H1 (cell line): Measurements from ENCODE around the gene BPIFB3. TPM values are rescaled to one million over a fixed set of nuclear protein-coding genes. Genes with fewer than 3 reads are reported as not detected.

Source experiments
- ASH2L ChIP-seq: fragments of 200-600, 300-600 bp; sonication (generic); IDR thresholded peaks from one replicate; pipeline ENCODE4 v1.7.1; 2017; ENCODE audit warnings: low read length
- BACH1 ChIP-seq: IDR thresholded peaks from 2 replicates; pipeline ENCODE4 v1.6.1; 2012; ENCODE audit warnings: low read length, improper control_type of control experiment
- CBX8 ChIP-seq: fragments of 300-800, 300-1000 bp; sonication (generic); IDR thresholded peaks from 2 replicates; pipeline ENCODE4 v1.7.1; 2016; ENCODE audit warnings: low read depth, low read length, borderline replicate concordance
- CHD2 ChIP-seq: IDR thresholded peaks from 2 replicates; pipeline ENCODE4 v1.6.1; 2012; ENCODE audit warnings: low read length, improper control_type of control experiment
- CHD7 ChIP-seq: fragments of 300-600 bp; sonication (generic); IDR thresholded peaks from 2 replicates; pipeline ENCODE4 v1.7.1; 2012; ENCODE audit warnings: low read length, moderate library complexity, mild to moderate bottlenecking, inconsistent platforms; ENCODE audit not compliant: insufficient replicate concordance
- CREB1 ChIP-seq: IDR thresholded peaks from 2 replicates; pipeline ENCODE4 v1.6.1; 2012; ENCODE audit warnings: inconsistent platforms
- JUND ChIP-seq: IDR thresholded peaks from 2 replicates; pipeline ENCODE4 v1.6.1; 2011; ENCODE audit warnings: mild to moderate bottlenecking, improper control_type of control experiment, low read length
- TCF12 ChIP-seq: IDR thresholded peaks from 2 replicates; pipeline ENCODE4 v1.6.1; 2011; ENCODE audit warnings: low read depth, mild to moderate bottlenecking, low read length
- polyA plus RNA-seq, 7 experiments: library from polyadenylated mRNA; depleted of rRNA in 3 of 7; stranded (reverse) in 5 of 7; unstranded in 2 of 7; fragments of >200 nt in 5 of 7; fragments of 200-250 nt in 2 of 7; gene quantifications; 1 replicate in 5 of 7; 2 replicates in 1 of 7; 4 replicates in 1 of 7; pipeline versions ENCODE4 v1.2.1 to v1.2.3, GENCODE V29; 2011 to 2013; ENCODE audit warnings: missing spikeins in 2 of 7, mixed read lengths in 2 of 7
- total RNA-seq: library from RNA; stranded (reverse); fragmentation: NEBNext Ultra II Directional; extraction: Animal tissue kit (Norgen Biotek cat#: 25700); gene quantifications from 2 replicates; pipeline ENCODE4 v1.2.1, GENCODE V29; 2021

The BPIFB3 gene
- total and polyA plus RNA-seq, 2 of the 8 experiments (the other 6 are each of a cell fraction or from before 2014, with no cell fraction given): not detected

- TF ChIP-seq CHD7 (no peak), CREB1 (no peak), TCF12 (no peak), JUND (no peak), CBX8 (no peak), BACH1 (no peak), CHD2 (no peak), ASH2L (no peak)
Measured at GRCh38 chr20:33081411-33082154, 27.9 kb downstream of the BPIFB3 start (continued).
